Large intestine (tissue), 12 donors: ENCODE measurements around the gene IGSF9B. TPM values are rescaled to one million over a fixed set of nuclear protein-coding genes. Genes with fewer than 3 reads are reported as not detected.
A peak's percentile ranks its signal among the peaks of the same experiment; 100 is the strongest.
"Not testable (repeated sequence)": the region's sequence is repeated elsewhere in the genome, so short reads cannot be mapped to it uniquely, and the experiment has no call there.

Source experiments
- DNase-seq, 2 donors: peaks; one replicate each; pipeline versions ENCODE4 v3.0.0 to v3.0.0-alpha.2; 2013
- H3K27ac ChIP-seq: one replicate; pipeline ENCODE4 v1.5.1; 2013; ENCODE audit warnings: low read length
- H3K27me3 ChIP-seq: 2 replicates; pipeline ENCODE4 v1.6.1; 2013; ENCODE audit warnings: low read length; ENCODE audit not compliant: control insufficient read depth, insufficient read depth
- H3K36me3 ChIP-seq: 2 replicates; pipeline ENCODE4 v1.6.1; 2013; ENCODE audit warnings: low read length; ENCODE audit not compliant: control insufficient read depth, insufficient read depth
- H3K4me1 ChIP-seq: one replicate; pipeline ENCODE4 v1.6.1; 2013; ENCODE audit warnings: low read length; ENCODE audit not compliant: control insufficient read depth, insufficient read depth
- H3K4me3 ChIP-seq: one replicate; pipeline ENCODE4 v1.5.1; 2013; ENCODE audit warnings: low read length
- H3K9me3 ChIP-seq: one replicate; pipeline ENCODE4 v1.6.1; 2013; ENCODE audit warnings: mild to moderate bottlenecking, low read depth, low read length, moderate library complexity; ENCODE audit not compliant: control insufficient read depth
- WGBS: methylation state at CpG from one replicate; pipeline ENCODE4 v1.1.5; 2013; ENCODE audit warnings: low lambda C conversion rate; ENCODE audit not compliant: insufficient coverage; 5-methylcytosine and 5-hydroxymethylcytosine counted together
- long read RNA-seq, 11 donors: transcript quantifications; one replicate each; lab custom pipeline, GENCODE V29; 2026
- polyA plus RNA-seq: library from polyadenylated mRNA; unstranded; fragments of 120-200 nt; gene quantifications from one replicate; pipeline ENCODE4 v1.2.1, GENCODE V29; 2013

IGSF9B gene
- polyA plus RNA-seq, result 9.0 TPM
- long read RNA-seq, donor 1, result 0 reads
- long read RNA-seq, donor 2, result 0 reads
- long read RNA-seq, donor 3, result 0 reads
- long read RNA-seq, donor 4, result 0 reads
- long read RNA-seq, donor 5, result 0 reads
- long read RNA-seq, donor 6, partial matches to known transcripts, result 0 of 1 reads
- long read RNA-seq, donor 6, other reads (novel, unspliced or antisense), result 0 of 1 reads
- long read RNA-seq, donor 7, result 0 reads
- long read RNA-seq, donor 8, result 0 reads
- long read RNA-seq, donor 9, result 0 reads
- long read RNA-seq, donor 10, result 0 reads
- long read RNA-seq, donor 11, result 0 reads

- peak; percentile 74 to 92 for DNase-seq
- Histone ChIP-seq H3K36me3 (no peaks in the 10 kb centered on the region), H3K9me3 (no peaks in the 10 kb centered on the region), H3K4me1 (peaks cover 8% of the 10 kb centered on the region), H3K4me3 (peak within 1 kb of the TSS; percentile 62), H3K27ac (peak within 1 kb of the TSS; percentile 49), H3K27me3 (peaks cover 76% of the 10 kb centered on the region)
- WGBS, result no CpG with 5 or more reads among the region's 100 CpGs
These were observed at the start of gene IGSF9B for GRCh38 chr11:133956650-133957633. IGSF9B (minus strand) TSS chr11:133956968; CDS start chr11:133956754, 214 bp downstream.

- no peaks in the 10 kb centered on the region for H3K36me3 ChIP-seq
- H3K4me3 ChIP-seq, result no peak overlapping the region
- DNase-seq, result no peak
- H3K4me1 ChIP-seq, result no peaks in the 10 kb centered on the region
- peaks cover 8% of the 10 kb centered on the region for H3K27me3 ChIP-seq
- no peak overlapping the region for H3K27ac ChIP-seq
- H3K9me3 ChIP-seq, result no peaks in the 10 kb centered on the region
- no CpG with 5 or more reads among the region's 10 CpGs for WGBS
These were observed 47.9 kb upstream of the IGSF9B start for GRCh38 chr11:134004496-134005172.

GRCh38 chr11:134003792-134004495, 47.2 kb upstream of the IGSF9B start:
- Histone ChIP-seq H3K27me3 (peaks cover 5% of the 10 kb centered on the region), H3K36me3 (no peaks in the 10 kb centered on the region), H3K4me3 (no peak overlapping the region), H3K4me1 (no peaks in the 10 kb centered on the region), H3K27ac (no peak overlapping the region), H3K9me3 (no peaks in the 10 kb centered on the region)
- no peak for DNase-seq
- WGBS, result 82% methylated on average over 4 of the region's 9 CpGs

GRCh38 chr11:134002819-134003218, 46.1 kb upstream of the IGSF9B start:
- not testable (repeated sequence) for H3K27me3 ChIP-seq, H3K27ac ChIP-seq, H3K4me3 ChIP-seq, H3K4me1 ChIP-seq, H3K9me3 ChIP-seq, H3K36me3 ChIP-seq, DNase-seq
- no CpG with 5 or more reads among the region's 37 CpGs for WGBS

GRCh38 chr11:134002338-134002737, 45.6 kb upstream of the IGSF9B start:
- not testable (repeated sequence) for H3K27ac ChIP-seq, DNase-seq, H3K4me1 ChIP-seq, H3K36me3 ChIP-seq, H3K27me3 ChIP-seq, H3K4me3 ChIP-seq, H3K9me3 ChIP-seq
- 60% methylated on average over 1 of the region's 10 CpGs for WGBS

- no CpG with 5 or more reads among the region's 6 CpGs for WGBS
- no peak overlapping the region for H3K27ac ChIP-seq
- H3K9me3 ChIP-seq, result no peaks in the 10 kb centered on the region
- no peak for DNase-seq
- no peaks in the 10 kb centered on the region for H3K4me1 ChIP-seq
- H3K36me3 ChIP-seq, result no peaks in the 10 kb centered on the region
- H3K27me3 ChIP-seq, result no peaks in the 10 kb centered on the region
- H3K4me3 ChIP-seq, result no peak overlapping the region
These were observed 44.8 kb upstream of the IGSF9B start for GRCh38 chr11:134001596-134001995.

GRCh38 chr11:134001088-134001487, 44.3 kb upstream of the IGSF9B start:
- H3K27ac ChIP-seq, result no peak overlapping the region
- no peak overlapping the region for H3K4me3 ChIP-seq
- H3K27me3 ChIP-seq, result no peaks in the 10 kb centered on the region
- no peaks in the 10 kb centered on the region for H3K9me3 ChIP-seq
- H3K4me1 ChIP-seq, result no peaks in the 10 kb centered on the region
- no peaks in the 10 kb centered on the region for H3K36me3 ChIP-seq
- DNase-seq, result no peak
- WGBS, result no CpG with 5 or more reads among the region's 6 CpGs

GRCh38 chr11:133999355-133999754, 42.6 kb upstream of the IGSF9B start:
- DNase-seq, result no peak
- Histone ChIP-seq H3K27me3 (no peaks in the 10 kb centered on the region), H3K36me3 (no peaks in the 10 kb centered on the region), H3K27ac (no peak overlapping the region), H3K9me3 (no peaks in the 10 kb centered on the region), H3K4me3 (no peak overlapping the region), H3K4me1 (no peaks in the 10 kb centered on the region)
- no CpG with 5 or more reads among the region's 11 CpGs for WGBS

GRCh38 chr11:133997554-133997953, 40.8 kb upstream of the IGSF9B start:
- no peaks in the 10 kb centered on the region for H3K4me1 ChIP-seq
- no peaks in the 10 kb centered on the region for H3K9me3 ChIP-seq
- DNase-seq, result no peak
- no peaks in the 10 kb centered on the region for H3K27me3 ChIP-seq
- no peak overlapping the region for H3K27ac ChIP-seq
- no CpG with 5 or more reads among the region's 5 CpGs for WGBS
- H3K4me3 ChIP-seq, result no peak overlapping the region
- no peaks in the 10 kb centered on the region for H3K36me3 ChIP-seq

- no peaks in the 10 kb centered on the region for H3K9me3 ChIP-seq
- no CpG with 5 or more reads among the region's 10 CpGs for WGBS
- no peak for DNase-seq
- H3K4me3 ChIP-seq, result no peak overlapping the region
- H3K27ac ChIP-seq, result no peak overlapping the region
- H3K4me1 ChIP-seq, result no peaks in the 10 kb centered on the region
- no peaks in the 10 kb centered on the region for H3K36me3 ChIP-seq
- no peaks in the 10 kb centered on the region for H3K27me3 ChIP-seq
These were observed 39.9 kb upstream of the IGSF9B start for GRCh38 chr11:133996671-133997070.
